ENCODE data around the gene THOC1. TPM values are rescaled to one million over a fixed set of nuclear protein-coding genes. Genes with fewer than 3 reads are reported as not detected.
"Not testable (repeated sequence)": the region's sequence is repeated elsewhere in the genome, so short reads cannot be mapped to it uniquely, and the experiment has no call there.

Gene THOC1, protein sequence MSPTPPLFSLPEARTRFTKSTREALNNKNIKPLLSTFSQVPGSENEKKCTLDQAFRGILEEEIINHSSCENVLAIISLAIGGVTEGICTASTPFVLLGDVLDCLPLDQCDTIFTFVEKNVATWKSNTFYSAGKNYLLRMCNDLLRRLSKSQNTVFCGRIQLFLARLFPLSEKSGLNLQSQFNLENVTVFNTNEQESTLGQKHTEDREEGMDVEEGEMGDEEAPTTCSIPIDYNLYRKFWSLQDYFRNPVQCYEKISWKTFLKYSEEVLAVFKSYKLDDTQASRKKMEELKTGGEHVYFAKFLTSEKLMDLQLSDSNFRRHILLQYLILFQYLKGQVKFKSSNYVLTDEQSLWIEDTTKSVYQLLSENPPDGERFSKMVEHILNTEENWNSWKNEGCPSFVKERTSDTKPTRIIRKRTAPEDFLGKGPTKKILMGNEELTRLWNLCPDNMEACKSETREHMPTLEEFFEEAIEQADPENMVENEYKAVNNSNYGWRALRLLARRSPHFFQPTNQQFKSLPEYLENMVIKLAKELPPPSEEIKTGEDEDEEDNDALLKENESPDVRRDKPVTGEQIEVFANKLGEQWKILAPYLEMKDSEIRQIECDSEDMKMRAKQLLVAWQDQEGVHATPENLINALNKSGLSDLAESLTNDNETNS
- total RNA-seq = 10 to 100 TPM; 16.6 to 17.3 TPM
- long read RNA-seq, partial matches to known transcripts = 1 of 5 reads
- long read RNA-seq, other reads (novel, unspliced or antisense) = 1 of 5 reads

- DNase-seq (peak; percentile 96), ATAC-seq (peak; percentile 98 to 99)
- intact Hi-C loops (cut with DNase I) = no loop called here
Measured at GRCh38 chr18:267688-268552, at the start of gene THOC1. TSS of gene THOC1 (minus strand) at chr18:268047. CDS start at chr18:268019, 28 bp downstream.

DNA sequence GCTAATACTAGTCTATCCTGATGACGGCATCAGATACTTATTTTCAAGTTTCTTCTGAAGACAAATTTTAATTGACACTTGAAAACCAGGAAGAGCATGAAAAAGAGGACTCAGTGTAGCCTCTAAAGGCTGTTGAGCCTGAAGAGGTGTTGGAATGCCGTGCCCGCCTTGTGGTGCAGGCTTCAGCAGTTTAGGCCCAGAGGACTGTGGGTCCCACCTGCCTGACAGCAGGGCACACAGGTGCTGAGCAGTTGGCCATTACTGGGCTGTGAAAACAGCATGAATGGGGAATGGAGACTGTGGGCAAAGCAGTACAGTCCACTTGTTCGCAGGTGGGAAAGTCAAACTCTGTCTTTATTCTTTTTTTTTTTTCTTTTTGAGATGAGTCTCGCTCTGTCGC, 49.8 kb upstream of the THOC1 start:
- no peak for DNase-seq
- no peak for ATAC-seq
- intact Hi-C loops (cut with DNase I) = no loop called here

DNA sequence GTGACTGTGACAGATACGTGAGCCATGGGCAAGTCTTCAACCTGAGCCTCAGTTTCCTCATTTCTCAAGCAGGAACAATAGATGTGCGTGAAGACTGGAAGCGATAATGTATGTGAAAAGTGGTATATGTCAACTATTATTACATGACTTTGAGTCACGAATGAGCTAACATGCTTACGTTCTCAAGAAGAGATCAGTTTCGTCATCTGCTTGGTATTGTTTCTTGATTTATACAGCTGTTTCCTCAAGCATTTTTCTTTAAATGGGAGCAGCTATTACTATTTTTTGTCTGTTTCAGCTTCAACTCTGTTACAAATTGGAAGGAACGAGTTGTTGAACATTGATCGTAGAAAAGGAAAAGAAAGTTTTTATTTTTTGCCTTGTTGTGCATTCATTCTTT, 48.5 kb upstream of the THOC1 start:
- no peak for ATAC-seq
- intact Hi-C loops (cut with DNase I) = no loop called here
- no peak for DNase-seq

- ATAC-seq = no peak
- DNase-seq = no peak
- intact Hi-C loops (cut with DNase I) = no loop called here
Measured at GRCh38 chr18:313931-314330, 46.1 kb upstream of the THOC1 start.

- DNase-seq (no peak), ATAC-seq (no peak)
- intact Hi-C loops (cut with DNase I) = no loop called here
Measured at GRCh38 chr18:312415-312814, 44.6 kb upstream of the THOC1 start.

GRCh38 chr18:310042-310441, 42.2 kb upstream of the THOC1 start:
- intact Hi-C loops (cut with DNase I) = no loop called here
- DNase-seq = no peak
- no peak for ATAC-seq

DNA sequence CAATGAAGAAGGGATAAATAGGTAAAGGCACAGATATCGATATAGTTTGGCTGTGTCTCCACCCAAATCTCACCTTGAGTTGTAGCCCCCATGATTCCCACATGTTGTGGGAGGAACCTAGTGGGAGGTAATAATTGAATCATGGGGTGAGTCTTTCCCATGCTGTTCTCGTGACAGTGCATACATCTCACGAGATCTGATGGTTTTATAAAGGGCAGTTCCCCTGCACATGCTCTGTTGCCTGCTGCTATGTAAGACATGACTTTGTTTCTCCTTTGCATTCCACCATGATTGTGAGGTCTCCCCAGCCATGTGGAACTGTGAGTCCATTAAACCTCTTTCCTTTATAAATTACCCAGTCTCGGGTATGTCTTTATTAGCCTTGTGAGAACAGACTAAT, 40.2 kb upstream of the THOC1 start:
- DNase-seq; intact Hi-C loops (cut with DNase I); ATAC-seq: not testable (repeated sequence)

- no peak for ATAC-seq
Measured at GRCh38 chr18:306608-307255, 38.9 kb upstream of the THOC1 start.

DNA sequence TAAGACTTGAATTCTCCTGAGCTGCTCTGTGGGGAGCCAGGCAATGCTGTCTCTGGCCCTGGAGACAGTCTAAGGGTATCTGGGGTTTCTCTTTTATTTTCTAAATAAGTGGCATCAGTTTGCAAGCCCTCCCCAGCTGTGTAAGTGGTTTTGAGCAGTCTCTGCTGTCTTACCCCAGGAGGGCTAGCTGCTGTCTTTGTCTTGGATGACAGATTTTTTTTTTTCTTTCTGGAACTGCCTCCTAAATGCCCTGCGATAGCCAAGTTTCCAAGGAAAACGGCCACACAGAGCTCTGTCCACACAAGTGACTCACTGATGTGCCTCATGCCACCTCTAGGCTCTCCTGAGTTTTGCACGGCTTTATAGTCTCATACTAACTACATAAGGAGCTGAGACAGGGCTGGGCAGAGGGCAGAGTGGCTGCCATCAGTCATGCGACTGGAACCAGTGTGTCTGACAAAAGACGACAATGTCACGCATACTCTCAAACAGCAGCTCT, 37.2 kb upstream of the THOC1 start:
- no peak for DNase-seq
- peak; percentile 30 to 32 for ATAC-seq
- intact Hi-C loops (cut with DNase I) = no loop called here

More at GRCh38 chr18:306608-307255, 38.9 kb upstream of the THOC1 start:
- intact Hi-C loops (cut with DNase I) = no loop called here
- no peak for DNase-seq

- no peak for ATAC-seq
- intact Hi-C loops (cut with DNase I) = no loop called here
Measured at GRCh38 chr18:303607-304006, 35.8 kb upstream of the THOC1 start.

GRCh38 chr18:303011-303410, 35.2 kb upstream of the THOC1 start:
- intact Hi-C loops (cut with DNase I) = no loop called here

More at GRCh38 chr18:303607-304006, 35.8 kb upstream of the THOC1 start:
- no peak for DNase-seq

GRCh38 chr18:302097-302496, 34.2 kb upstream of the THOC1 start:
- DNase-seq = peak; percentile 35
- no peak for ATAC-seq
- intact Hi-C loops (cut with DNase I) = no loop called here

More at GRCh38 chr18:303011-303410, 35.2 kb upstream of the THOC1 start:
- ATAC-seq (no peak), DNase-seq (no peak)

- DNase-seq (no peak), ATAC-seq (no peak)
- intact Hi-C loops (cut with DNase I) = no loop called here
Measured at GRCh38 chr18:297936-298335, 30.1 kb upstream of the THOC1 start.

DNA sequence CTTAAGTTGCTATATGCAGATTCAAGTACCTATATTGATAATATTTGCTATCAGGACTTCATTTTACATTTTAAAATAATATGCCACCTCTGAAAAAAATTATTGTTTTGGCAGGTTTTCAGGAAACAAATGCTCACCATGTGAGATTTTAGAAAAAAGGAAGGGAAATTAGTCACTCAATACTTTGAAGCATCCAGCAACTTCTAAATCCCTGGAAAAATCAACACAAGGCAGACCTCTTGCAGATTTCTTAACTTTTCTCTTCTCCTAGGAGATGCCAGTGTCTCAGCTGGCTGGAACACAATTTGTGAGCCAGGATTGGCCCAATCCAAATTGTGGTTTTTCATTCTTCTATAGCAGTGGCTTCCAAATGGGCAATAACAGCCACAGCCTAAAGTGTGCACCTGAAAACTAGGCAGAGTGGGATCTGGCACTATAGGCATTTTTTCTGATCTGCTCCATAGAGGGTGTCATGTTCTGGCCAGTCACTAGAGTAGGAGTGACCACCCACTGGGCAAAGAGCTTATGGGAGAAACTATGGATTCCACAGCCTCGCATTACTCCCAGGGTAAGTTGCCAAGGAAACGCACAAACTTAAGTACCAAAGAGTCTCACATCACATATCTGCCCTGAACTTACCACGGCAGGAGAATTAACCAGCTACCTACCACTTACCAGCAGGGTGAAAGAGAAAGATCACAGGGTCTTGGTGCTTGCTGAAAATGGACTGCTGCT, 28.1 kb upstream of the THOC1 start:
- ATAC-seq = peak in 1 of 2 donors; percentile 30

DNA sequence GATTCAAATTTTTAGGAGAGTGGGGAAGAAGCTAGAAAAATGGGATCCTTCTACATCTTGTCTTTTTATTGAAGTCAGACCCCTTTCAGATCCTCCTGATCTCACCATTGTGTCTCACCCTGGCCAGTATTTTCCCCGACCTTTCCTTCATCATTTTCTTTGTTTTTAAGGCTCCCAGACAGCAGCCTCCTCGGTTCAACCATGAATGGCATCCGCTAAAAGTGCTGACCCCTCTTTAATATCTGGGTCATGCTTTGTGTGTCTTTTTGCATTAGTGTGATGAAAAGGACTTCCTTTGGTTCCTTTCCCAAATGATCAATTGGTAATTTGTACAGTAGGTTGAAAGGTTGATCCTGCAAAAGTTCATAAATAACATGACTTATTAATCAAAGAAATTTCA, 26.7 kb upstream of the THOC1 start:
- DNase-seq (no peak), ATAC-seq (no peak)
- intact Hi-C loops (cut with DNase I) = no loop called here

More for the DNA sequence above, 28.1 kb upstream of the THOC1 start:
- intact Hi-C loops (cut with DNase I) = no loop called here
- DNase-seq = no peak

GRCh38 chr18:293536-293935, 25.7 kb upstream of the THOC1 start:
- intact Hi-C loops (cut with DNase I) = no loop called here
- peak in 1 of 2 donors; percentile 35 for ATAC-seq
- no peak for DNase-seq

DNA sequence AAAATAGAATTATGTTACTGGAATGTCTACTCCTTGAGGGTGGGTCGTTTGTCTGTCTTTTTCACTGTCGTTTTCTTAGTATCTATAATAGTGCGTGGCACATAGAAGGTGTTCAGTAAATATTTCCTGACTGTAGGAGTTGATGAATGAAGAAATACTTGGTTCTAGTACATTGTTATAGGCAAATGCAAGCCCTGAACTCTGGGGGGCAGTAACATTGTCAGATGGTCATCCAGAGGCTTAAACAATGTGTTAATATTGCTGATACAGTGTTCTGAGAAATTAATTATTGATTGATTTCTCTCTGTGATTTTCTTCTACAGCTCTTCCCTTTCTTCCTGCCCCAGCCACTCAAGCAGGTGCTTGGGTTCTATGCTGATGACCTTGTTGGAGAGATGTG, 24.4 kb upstream of the THOC1 start:
- no peak for ATAC-seq
- intact Hi-C loops (cut with DNase I) = no loop called here

DNA sequence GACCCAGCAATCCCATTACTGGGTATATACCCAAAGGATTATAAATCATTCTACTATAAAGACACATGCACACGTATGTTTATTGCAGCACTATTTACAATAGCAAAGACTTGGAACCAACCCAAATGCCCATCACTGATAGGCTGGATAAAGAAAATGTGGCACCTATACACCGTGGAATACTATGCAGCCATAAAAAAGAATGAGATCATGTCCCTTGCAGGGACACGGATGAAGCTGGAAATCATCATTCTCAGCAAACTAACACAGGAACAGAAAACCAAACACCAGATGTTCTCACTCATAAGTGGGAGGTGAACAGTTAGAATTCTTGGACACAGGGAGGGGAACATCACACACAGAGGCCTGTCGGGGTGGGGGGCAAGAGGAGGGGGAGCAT, 22.1 kb upstream of the THOC1 start:
- ATAC-seq, DNase-seq: not testable (repeated sequence)
- intact Hi-C loops (cut with DNase I) = loop anchor here in 1 of 2 donors (5.0 kb wide), 1 partner anchor 327 kb away; no protein-coding TSS in a partner anchor

More for the DNA sequence above, 24.4 kb upstream of the THOC1 start:
- DNase-seq = no peak
